KOPT-K1 (cell line): Measurements from ENCODE around the gene TPPP.

ENCODE experiments used
- H3K27ac ChIP-seq: fragments of 200-600 bp; sonication (generic); 2 replicates; pipeline ENCODE4 v1.5.1; 2016; ENCODE audit warnings: antibody characterized with exemption, mild to moderate bottlenecking, low read depth, low read length; ENCODE audit not compliant: poor library complexity, severe bottlenecking
- H3K36me3 ChIP-seq: fragments of 200-600 bp; sonication (generic); 2 replicates; pipeline ENCODE4 v1.5.1; 2017; ENCODE audit warnings: antibody characterized with exemption, mild to moderate bottlenecking, low read length, moderate library complexity; ENCODE audit not compliant: insufficient read depth
- H3K9me3 ChIP-seq: fragments of 200-600 bp; sonication (generic); 2 replicates; pipeline ENCODE4 v1.5.1; 2017; ENCODE audit warnings: antibody characterized with exemption, low read length, mild to moderate bottlenecking; ENCODE audit not compliant: insufficient read depth, poor library complexity, severe bottlenecking

Gene TPPP

DNA sequence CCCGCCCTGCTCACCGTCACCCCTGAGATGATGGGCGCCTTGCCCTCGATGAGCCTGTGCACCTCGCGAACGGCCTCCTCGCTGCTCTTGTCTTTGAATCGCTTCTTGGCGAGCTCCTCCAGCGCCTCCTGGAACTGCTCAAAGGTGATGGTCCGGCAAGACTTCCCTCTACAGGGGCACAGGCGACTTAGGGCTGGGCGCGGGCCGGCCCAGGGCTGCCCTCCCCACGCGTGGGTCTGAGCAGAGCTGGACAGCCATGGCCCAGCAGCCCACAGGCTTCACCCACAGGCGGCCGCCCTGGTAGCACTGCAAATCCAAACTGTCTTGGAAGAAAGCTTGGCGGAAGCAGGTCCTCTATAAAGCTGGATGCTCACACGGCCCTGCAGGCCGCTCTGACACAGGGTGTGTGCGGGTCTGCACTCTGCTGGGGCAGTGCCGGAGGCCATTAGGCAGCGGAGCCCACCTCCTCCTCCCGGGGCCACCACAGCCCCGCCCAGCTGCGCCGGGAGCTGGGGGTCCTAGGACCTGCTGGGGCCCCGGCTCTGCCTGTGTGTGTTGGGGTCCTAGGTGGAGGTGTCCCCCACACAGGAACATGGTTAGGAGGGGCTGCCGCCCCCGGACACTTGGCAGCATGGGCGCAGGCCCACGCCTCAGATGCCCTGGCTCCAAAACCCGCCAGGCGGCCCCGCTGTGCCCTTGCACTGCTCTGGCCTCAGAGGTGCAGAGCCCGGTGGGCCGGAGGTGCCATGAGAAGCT is 27.0 kb downstream of the TPPP start:
- H3K9me3 ChIP-seq, result no peaks in the 10 kb centered on the region
- H3K27ac ChIP-seq, result no peak overlapping the region
- H3K36me3 ChIP-seq, result peaks cover 37% of the 10 kb centered on the region

DNA sequence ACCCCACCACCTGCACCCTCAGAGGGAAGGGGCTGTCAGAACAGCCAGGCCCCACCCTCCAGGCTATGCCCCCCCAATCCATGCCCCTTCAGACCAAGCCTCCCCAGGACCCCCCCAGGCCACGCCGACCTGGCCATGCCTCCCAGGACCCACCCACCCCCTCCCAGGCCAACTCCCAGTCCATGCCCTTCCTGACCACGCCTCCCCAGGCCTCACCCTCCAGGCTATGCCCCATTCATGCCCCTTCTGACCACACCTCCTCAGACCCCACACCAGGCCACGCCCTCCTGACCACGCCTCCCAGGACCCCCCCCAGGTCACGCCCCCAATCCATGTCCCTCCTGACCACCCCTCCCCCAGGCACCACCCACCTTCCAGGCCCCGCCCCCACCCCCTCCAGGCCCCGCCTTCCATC is 27.6 kb downstream of the TPPP start:
- H3K36me3 ChIP-seq, result peaks cover 42% of the 10 kb centered on the region
- no peak overlapping the region for H3K27ac ChIP-seq
- H3K9me3 ChIP-seq, result no peaks in the 10 kb centered on the region

DNA sequence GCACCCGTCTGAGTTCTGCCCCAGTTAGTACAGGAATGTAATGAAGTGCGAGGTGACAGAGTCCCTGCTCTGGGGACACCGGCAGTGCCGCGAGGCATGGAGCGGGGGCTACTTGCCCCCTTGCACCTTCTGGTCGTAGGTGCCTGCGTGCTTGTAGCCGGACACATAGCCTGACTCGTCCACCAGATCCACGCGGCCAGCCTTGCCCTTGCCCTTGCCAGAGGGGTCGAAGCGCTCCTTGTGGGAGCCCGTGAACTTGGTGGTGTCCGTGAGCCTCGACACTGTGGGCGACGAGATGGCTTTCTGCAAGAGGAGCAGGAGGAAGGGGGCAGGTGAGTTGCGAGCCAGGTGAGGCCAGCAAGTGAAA is 28.2 kb downstream of the TPPP start:
- H3K9me3 ChIP-seq, result no peaks in the 10 kb centered on the region
- peaks cover 48% of the 10 kb centered on the region for H3K36me3 ChIP-seq
- no peak overlapping the region for H3K27ac ChIP-seq

DNA sequence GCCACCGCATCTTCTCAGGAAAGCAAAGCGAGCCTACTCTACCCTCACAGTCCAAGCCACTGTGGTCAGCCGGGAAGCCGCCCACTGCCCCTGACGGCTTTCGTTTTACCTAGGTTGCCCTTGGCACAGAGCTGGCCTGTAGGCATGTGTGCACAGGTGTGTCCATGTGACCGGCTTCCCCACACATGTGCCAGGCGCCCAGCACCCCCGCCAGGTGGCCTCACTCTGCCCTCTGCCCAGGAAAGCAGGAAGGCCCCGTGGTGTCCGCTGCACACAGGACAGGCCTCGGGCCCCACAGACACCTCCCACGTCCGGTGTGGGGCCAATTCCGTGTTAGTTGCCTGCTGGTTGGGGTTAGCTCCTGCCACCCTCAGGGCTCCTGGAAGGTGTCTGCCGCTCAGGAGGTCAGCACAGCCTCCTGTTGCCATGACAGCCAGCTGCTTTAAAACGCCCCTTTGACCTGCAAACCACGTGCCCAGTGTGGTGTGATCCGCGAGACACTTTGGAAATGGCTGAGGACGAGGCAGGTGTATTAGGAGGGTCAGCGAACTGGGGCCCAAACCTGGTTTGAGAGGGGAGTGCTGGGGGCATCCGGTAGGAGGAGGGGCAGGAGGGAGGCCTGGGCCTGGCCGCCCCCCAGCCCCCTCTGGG is 28.7 kb downstream of the TPPP start:
- Histone ChIP-seq H3K9me3 (no peaks in the 10 kb centered on the region), H3K36me3 (peaks cover 53% of the 10 kb centered on the region), H3K27ac (no peak overlapping the region)

DNA sequence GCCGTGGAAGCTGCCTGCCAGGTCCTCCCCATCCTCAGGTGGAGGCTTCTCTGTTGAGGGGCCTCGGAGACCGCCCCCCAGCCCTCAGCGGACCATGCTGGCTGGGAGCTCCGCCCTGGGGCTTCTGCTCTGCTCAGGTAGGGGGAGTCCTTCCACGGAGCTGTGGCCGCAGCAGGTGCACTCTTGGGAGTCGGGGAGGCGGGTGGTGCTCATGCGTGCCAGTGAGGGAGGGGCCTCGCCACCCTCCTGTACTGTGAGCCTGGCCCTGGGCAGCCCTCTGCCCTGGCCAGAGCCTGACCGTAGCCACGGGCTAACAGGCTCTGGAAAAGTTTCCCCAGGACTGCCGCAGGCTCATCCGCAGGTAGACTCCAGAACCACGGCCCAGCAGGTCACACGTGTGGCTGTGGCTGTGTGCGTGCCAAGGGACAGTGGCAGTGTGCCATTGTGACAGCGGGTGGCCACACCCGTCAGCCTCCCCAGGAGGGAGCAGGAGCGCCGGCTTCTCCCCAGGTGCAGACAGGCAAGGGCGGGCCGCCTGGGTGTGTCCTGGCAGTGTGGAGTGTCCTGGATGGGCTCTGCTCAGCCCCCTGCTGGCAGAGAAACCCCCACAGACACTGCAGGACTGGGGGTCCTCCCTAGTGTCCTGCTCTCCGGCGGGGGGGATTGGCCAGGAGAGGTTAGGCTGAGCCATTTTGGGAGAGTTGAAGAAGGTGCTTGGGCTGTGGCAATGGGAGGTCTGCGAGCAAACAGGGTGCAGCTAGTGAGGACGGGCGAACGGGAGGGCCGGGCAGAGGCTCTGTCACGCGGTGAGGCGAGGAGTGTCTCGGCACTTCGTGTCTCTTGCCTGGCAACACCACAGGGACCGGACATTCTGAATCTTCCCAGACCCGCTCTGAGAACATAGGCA is 29.5 kb downstream of the TPPP start:
- peaks cover 57% of the 10 kb centered on the region for H3K36me3 ChIP-seq
- no peaks in the 10 kb centered on the region for H3K9me3 ChIP-seq
- H3K27ac ChIP-seq, result no peak overlapping the region

DNA sequence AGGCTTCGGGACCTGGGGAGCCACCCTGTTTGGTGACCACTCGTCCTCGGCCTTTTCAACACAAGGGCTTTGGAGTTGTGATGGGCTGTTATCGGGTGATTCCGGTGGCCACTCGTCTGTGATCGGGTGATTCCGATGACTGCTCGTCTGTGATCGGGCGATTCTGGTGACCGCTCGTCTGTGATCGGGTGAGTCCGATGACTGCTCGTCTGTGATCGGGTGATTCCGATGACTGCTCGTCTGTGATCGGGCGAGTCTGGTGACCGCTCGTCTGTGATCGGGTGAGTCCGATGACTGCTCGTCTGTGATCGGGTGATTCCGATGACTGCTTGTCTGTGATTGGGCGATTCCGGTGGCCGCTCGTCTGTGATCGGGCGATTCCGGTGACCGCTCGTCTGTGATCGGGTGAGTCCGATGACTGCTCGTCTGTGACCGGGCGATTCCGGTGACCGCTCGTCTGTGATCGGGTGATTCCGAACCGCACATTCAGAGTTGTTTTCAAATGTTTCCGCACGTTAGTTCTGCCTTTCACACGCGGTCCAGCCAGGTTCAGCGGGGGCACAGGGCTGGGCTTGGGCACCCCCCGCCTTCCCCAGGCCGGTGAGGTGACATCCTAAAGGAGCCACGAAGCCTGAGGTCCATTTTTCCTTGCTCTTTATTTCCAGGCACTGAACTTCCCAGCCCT is 30.3 kb downstream of the TPPP start:
- Histone ChIP-seq H3K36me3 (peaks cover 58% of the 10 kb centered on the region), H3K9me3 (no peaks in the 10 kb centered on the region), H3K27ac (no peak overlapping the region)

DNA sequence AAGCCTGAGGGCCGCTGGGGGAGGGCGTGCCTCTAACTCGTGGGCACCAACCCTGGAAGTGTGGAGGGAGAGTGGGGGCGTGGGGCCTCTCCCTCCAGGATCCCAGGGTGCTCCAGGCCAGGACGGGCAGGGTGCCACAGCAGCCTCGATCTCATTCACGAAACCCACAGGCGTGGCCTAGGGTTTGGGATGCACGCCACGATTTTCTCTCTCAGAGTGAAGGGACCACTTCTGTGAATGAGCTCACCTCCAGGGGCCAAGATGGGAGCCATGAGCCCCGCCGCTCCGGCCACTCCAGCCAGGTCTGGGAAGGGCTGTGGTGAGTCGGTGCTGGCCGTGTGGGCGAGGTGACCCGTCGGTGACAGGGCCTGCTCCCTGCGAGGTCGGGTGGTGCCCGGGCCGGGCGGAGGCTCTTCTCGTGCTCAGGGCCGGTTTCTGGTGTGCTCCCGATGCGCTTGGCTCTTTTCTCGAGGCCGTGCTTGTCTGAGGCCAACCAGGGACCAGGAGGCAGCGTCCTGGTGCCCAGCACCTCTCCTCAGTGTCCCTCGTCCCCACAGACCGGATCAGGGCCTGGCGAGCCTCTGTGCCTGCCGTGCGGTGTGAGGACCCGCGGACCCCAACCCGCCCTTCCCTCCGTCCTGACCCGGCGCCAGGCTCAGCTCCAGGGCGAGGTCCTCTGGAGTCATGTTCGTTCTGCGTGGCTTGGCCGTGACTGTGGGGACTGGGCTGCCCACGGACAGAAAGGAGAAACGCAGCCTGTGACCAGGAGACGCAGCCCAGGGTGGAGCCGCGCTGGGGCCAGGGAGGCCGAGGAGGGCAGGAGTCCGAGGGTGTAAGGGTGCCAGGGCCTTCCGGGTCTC is 31.0 kb downstream of the TPPP start:
- Histone ChIP-seq H3K36me3 (peaks cover 66% of the 10 kb centered on the region), H3K27ac (no peak overlapping the region), H3K9me3 (no peaks in the 10 kb centered on the region)

DNA sequence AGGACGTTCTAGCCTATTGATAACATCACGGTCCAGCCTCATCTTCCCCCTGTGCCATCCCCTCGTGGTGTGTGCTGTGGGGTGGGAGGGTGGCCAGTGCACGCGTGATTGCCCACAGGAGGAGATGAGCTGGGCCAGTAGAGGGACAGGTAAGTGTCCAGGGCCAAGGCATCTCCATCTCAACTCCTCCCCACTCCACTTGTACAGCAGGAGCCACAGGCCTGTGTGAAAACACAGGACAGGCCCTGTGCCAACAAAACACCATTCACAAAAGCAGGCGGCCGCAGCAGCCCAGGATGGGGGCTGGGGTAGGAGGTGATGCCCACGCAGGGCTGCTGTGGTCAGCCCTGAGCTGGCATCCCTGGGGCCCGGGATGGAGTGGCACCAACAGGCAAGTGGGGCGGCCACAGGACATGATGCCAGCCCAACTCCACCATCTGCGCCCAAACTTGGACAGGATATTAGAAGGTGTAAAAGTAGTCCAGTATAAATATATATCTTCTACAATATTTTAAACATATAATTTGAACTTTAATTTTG is 32.6 kb downstream of the TPPP start:
- Histone ChIP-seq H3K27ac (no peak overlapping the region), H3K9me3 (no peaks in the 10 kb centered on the region), H3K36me3 (peaks cover 82% of the 10 kb centered on the region)

DNA sequence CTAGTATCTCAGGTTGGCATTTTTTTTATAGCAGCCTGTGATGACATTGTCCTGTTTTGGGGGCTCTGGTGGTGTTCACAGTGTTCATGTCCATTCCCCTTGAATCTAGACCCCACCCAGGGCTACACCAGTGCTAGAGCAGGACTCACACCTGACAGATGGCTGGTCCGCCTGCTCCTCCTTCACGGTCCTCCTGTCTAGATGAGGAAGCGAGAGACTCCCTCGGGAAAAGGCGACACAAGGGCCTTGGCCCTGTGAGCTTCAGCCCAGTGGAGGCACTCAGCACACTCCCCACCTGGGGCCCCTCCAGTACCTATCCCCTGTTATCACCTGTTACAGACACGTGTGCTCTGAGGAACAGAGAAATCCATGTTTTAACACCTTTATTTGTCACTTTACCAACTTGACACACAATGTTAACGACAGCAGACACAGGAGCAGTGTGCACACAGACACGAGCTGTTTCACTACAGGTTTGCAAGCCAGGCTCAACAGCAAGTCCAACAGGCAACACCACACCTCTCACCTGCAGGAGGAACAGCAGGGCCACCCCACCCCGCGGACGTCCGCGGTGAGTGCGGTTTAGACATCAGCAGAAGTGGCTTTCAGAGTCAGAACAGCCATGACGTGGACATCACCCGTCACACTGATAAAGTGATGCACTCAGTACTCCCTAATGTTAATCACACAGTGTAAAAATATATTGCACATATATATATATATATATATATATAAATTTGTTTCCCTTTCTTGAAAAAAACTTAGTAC is 33.5 kb downstream of the TPPP start:
- peaks cover 80% of the 10 kb centered on the region for H3K36me3 ChIP-seq
- no peak overlapping the region for H3K27ac ChIP-seq
- no peaks in the 10 kb centered on the region for H3K9me3 ChIP-seq

DNA sequence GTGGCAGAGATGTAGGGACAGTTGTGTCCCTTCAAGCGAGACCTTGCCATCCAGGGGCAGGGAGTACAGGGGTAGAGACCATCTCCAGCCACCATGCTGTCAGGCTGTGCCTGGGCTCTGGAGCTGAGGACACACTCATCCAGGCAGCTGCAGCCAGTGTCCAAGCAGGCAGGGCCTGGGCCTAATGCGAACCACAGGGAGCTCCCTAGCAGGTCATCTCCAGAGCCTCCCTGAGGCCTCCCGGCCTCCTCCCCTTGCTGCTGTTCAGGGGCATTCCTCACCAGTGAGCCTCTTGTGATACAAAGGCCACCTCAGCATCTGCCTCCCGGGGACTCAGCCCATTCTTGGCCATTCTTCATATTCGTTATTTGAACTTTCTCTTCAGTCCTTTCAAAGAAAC is 35.0 kb downstream of the TPPP start:
- peaks cover 80% of the 10 kb centered on the region for H3K36me3 ChIP-seq
- H3K9me3 ChIP-seq, result no peaks in the 10 kb centered on the region
- no peak overlapping the region for H3K27ac ChIP-seq

DNA sequence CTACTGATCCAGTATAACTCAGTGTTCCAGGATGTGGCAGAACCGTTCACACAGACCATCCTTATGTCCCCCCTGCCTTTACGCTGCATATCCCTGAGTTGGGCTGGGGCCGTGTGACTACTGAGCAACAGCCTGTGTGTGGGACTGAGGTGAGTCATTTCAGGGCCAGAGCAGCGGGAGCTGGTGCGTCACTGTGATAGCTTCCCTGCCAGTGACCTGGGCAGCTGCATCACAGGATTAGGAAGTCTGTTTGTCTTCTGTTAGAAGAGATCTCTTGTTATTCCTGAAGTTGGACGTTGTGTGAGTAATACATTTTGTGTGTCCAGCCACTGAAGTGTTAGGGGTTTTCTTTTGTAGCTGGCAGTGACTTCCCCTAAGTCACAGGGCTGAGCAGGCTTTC is 35.6 kb downstream of the TPPP start:
- Histone ChIP-seq H3K27ac (no peak overlapping the region), H3K9me3 (no peaks in the 10 kb centered on the region), H3K36me3 (peaks cover 86% of the 10 kb centered on the region)

DNA sequence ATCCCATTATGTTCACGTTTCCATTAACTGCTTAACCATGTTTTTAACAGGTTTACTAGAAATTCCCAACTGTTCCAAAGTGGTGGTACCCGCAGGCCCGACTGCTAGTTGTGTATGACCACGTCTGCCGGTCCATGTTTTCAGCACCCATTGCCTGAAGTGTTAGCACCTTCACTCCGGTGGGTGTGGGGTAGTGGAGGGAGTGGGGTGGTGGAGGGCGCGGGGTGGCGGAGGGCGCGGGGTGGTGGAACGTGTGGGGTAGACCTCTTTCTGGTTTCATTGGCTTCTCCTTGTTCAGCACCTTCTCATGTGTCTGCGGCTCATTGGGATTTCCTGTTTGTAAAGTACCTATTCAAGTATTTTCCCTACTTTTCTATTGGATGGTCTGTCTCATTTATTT is 37.7 kb downstream of the TPPP start:
- peaks cover 88% of the 10 kb centered on the region for H3K36me3 ChIP-seq
- H3K9me3 ChIP-seq, result no peaks in the 10 kb centered on the region
- no peak overlapping the region for H3K27ac ChIP-seq

DNA sequence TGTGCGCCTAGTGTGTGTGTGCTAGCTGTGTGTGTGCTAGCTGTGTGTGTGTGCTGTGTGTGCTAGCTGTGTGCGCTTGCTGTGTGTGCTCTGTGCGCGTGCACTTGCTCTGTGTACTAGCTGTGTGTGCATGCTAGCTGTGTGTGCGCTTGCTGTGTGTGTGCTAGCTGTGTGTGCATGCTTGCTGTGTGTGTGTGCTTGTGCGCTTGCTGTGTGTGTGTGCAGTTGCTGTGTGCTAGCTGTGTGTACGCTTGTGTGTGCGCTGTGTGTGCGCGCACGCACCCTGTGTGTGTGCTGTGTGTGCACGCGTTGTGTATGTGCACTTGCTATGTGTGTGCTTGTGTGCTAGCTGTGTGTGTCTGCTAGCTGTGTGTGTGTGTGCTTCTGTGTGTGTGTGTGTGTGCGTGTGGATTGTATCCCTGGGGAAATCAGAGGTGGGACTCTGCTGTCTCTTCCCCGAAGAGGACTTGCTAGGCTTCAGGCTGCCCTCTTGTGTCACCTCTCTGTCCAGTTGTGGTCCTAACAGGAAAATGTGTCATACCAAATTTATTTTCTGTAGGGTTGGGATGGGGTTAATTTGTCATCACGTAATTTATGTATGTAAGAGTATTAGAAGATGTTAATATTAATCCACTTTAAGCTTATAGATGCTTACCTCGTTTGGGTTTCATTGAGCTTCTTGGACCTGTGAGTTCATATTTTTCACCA is 38.9 kb downstream of the TPPP start:
- peaks cover 10% of the 10 kb centered on the region for H3K9me3 ChIP-seq
- peaks cover 86% of the 10 kb centered on the region for H3K36me3 ChIP-seq
- H3K27ac ChIP-seq, result no peak overlapping the region
